Glomerular visceral epithelial cell (primary cell): ENCODE results near the gene ETV7.
"Not testable (repeated sequence)": the region's sequence is repeated elsewhere in the genome, so short reads cannot be mapped to it uniquely, and the experiment has no call there.

Experiments used
- DNase-seq: peaks from one replicate; pipeline ENCODE4 v3.0.0-alpha.2; 2016; ENCODE audit errors: extremely low spot score

ETV7 gene

DNA sequence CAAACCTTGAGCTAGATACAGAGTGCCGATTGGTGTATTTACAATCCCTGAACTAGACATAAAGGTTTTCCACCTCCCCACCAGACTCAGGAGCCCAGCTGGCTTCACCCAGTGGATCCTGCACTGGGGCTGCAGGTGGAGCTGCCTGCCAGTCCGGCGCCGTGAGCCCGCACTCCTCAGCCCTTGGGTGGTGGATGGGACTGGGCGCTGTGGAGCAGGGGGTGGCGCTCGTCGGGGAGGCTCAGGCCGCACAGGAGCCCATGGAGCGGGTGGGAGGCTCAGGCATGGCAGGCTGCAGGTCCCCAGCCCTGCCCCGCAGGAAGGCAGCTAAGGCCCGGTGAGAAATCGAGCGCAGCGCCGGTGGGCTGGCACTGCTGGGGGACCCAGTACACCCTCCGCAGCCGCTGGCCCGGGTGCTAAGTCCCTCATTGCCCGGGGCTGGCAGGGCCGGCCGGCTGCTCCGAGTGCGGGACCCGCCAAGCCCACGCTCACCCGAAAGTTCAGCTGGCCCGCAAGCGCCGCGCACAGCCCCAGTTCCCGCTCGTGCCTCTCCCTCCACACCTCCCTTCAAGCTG lies 23.3 kb downstream of the ETV7 start:
- not testable (repeated sequence) for DNase-seq

DNA sequence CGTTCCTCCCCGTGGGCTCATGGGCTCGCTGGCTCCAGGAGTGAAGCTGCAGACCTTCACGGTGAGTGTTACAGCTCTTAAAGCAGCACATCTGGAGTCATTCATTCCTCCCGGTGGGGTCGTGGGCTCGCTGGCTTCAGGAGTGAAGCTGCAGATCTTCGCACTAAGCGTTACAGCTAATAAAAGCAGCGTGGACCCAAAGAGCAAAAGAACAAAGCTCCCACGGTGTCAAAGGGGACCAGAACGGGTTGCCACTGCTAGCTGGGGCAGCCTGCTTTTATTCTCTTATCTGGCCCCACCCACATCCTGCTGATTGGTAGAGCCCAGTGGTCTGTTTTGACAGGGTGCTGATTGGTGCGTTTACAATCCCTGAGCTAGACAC lies 24.1 kb downstream of the ETV7 start:
- not testable (repeated sequence) for DNase-seq

DNA sequence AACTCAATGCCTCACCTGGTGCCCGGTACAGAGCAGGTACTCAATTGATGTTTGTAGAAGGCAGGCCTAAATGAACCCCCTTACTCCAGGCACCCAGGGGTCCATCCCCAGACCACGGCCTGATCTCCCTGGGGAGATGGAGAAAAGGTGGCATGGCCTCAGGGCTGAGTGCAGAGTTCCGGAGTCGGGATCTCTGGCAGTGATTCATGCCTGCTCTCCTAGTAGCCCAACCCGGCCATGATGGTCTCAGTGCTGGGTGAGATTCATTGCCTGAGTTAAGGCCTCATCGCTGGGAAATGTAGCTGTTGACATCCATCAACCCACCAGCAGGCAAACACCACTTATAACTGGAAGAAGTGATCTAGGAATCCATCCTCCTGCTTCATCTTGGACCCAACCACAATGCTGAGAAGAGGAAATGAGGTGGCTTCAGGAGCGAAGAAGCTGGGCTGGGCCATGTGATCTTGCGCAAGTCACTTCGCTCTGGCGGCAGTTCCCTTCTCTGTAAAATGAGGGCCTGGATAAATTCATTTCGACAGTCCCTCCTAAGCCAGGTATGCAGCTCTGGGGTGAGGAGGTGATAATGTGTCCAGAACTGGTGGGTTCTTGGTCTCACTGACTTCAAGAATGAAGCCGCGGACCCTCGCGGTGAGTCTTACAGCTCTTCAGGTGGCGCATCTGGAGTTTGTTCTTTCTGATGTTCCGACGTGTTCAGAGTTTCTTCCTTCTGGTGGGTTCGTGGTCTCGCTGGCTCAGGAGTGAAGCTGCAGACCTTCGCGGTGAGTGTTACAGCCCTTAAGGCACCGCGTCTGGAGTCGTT lies 24.7 kb downstream of the ETV7 start:
- no peak for DNase-seq

DNA sequence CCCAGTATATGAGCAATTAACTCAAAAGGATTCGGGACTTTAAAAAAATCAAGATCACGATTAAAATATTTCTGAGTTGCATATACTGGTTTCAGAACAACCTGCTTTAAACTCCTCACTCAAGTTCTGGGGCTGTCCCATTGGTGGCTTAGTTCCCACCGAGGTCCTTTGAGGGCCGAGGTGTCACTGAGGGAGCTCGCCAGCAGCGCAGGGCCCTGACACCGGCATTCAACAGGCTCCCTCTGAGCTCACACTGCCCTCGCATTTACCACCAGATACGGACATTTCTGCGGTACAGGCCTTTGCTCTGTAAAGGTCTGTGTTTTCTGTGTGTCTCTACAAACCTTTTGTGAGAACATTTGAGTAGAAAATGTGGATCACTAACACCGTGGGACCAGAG lies 26.4 kb downstream of the ETV7 start:
- no peak for DNase-seq

DNA sequence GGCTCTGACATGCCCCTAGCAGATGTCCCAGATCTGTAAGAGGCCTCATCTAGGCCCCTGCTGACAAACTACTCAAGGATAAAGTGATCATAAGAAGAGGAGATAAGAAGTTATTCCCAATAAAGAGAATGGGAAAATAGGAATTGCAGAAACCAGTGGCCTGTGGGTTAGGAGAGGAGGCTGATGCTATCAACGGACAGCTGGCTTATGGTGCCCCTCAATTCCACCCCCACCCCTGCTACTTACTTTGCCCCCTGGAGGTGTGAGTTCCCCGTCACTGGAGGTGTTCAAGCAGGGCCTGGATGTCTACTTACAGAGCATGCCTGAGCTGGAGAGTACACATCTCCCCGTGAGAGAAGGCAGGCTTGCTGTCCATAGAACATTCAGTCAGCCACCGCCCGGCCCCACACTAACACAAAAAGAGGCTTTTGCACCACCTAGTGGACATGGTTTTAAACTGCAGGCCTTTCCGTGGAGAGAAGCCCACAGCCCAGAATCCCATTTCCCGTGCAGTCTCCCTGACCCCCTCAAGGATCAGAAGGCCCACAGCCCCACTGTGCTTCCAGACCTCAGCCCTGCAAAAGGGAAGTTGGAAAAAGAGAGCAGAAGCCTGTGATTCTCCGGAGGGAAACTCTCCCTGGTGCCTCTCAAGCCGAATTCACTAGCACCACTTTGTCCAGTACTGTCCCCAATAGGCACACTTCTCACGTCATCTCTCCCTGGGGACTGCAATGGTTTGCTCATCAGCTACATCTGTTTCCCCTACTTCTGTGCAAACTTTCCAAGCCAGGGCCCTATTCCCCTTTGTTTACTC lies 27.0 kb downstream of the ETV7 start:
- peak; percentile 80 for DNase-seq

DNA sequence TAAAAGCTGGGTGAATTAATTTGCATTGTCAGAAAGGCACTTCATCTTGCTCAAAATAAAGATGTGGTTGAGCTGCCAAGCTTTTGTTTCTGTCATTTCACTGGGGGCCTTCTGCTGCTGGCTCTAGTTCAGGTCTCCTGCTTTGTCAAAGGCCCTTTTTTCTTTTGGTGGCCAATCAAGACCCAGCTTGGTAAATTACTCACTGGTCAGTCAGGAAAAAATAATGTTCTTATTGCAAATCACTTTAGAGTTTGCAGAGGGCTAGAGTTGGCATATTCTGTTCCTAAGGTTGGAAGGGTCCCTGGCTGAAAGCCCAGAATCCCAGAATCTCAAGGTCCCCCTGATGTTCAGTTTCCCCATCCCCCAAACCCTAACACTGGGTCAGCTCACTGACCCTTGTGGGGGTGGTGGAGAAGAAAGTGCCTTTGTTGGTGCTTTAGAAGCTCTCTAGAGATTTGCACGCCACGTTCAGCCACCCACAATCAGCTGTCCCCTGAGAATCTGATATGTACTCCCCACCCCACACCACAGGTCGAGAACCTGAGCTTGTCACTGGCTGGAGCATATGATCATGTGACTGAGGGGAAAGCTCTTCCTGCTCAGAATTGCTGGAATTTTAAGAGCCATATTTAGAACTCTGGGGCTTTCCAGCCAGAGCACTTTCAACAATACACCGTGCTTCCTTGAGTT lies 29.1 kb downstream of the ETV7 start:
- DNase-seq, result peak; percentile 26

DNA sequence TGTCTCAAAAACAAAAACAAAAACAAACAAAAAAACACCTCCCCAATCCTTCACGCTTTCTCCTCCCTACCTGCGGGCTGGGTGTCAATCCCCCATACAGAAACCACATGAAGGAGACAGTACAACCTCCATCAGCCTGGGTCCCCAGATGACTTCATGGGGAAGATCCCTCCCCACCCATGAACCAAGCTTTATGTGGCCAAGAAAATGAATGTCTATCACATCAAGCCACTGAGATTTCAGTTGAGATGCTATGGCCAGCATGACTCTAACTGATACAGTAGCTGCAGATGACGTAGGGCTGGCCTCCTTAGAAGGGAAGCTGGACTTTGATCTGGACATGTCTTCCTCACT lies 29.6 kb downstream of the ETV7 start:
- no peak for DNase-seq

DNA sequence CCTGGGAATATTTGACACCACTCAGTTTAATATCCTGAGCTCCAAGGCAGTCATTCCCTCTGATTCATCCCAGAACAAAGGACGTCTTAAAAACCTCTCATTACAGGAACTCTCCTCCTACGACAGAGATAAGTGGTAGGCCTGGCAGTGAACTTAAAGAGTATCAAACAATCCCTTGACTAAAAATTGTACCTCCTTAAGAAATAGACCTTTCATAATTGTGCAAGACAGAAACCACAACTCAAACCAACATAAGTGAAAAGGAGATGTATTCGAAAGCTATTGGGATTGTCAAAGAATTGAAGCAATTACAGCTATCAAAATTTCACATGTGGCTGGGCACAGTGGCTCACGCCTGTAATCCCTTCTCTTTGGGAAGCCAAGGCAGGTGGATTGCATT lies 31.6 kb downstream of the ETV7 start:
- no peak for DNase-seq

DNA sequence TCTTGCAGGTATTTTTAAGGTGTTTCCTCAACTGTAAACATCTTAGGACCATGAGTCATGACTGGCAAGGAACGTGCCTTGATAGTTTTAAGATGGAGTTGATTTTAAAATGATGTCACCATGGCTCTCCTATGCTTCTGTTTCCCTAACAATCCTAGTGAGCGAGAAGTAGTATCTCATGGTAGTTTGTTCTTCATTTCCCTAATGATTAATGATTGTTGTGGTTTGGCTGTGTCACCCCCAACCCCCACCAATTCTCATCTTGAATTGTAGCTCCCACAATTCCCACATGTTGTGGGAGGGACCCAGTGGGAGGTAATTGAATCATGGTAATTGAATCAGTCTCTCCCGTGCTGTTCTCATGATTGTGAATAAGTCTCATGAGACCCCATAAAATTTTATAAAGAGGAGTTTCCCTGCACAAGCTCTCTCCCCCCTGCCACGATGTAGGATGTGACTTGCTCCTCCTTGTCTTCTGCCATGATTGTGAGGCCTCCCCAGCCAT lies 34.0 kb downstream of the ETV7 start:
- DNase-seq, result peak; percentile 49

DNA sequence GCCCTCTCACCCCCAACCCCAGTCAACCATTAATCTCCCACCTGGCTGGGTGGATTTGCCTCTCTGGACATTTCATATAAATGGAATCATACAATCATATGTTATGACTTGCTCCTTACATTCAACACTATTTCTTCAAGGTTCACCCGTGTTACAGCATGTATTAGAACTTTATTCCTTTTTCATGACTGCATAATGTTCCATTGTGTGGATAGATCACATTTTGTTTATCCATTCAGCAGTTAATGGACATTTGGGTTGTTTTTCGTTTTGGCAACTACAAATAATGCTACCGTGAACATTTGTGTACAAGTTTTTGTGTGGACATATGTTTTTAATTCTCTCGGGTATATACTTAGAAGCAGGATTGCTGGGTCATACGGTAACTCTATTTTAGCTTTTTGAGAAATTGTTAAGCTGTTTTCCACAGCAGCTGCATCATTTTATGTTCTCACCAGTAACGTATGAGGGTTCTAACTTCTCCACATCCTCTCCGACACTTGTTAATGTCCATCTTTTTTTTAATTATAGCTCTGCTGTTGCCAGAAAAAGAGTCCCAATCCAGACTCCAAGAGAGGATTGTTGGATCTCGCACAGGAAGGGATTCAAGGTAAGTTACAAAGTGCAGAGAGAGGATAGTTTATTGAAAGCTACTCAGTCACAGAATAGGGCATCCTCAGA lies 34.9 kb downstream of the ETV7 start:
- DNase-seq, result no peak

DNA sequence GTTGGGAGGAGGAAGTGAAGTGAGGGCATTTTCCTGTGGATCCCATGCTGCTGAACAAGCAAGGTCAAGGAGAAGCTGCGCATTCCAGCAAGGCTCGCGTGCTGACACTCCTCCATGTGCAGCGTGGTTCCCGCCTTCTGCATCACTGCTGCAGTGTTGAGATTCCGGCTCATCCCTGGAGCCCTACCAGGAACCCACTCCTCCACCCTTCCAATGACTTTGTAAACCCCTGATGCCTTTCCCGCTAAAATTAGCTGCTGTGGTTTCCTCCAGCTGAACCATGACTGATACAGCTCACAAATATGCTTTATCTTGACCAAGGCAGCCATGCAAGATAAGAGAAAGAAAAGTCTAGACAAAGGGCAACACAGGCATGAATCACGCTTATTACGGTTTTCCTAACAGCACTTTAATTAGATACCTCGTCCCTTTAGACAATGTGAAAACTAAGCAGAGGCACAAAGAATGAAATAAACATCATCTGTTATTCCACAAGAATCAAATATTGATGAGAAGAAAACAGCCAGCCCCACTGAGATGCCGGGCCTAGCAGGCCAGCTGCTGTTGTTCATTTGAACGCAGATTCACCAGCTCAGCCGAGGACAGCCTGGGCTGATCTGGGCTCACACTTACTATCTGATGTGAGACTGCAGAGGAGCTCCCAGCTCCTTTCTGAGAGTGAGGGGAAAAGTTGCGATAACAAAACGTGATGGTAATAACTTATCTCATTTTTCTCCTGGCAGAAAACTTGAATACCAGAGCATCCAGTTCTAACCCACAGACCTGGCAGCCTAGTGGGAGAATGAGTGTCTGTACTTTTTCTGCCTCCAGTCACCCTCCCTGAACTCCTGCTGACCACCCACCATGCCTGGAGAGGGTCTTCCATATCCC lies 36.5 kb downstream of the ETV7 start:
- peak; percentile 90 for DNase-seq

DNA sequence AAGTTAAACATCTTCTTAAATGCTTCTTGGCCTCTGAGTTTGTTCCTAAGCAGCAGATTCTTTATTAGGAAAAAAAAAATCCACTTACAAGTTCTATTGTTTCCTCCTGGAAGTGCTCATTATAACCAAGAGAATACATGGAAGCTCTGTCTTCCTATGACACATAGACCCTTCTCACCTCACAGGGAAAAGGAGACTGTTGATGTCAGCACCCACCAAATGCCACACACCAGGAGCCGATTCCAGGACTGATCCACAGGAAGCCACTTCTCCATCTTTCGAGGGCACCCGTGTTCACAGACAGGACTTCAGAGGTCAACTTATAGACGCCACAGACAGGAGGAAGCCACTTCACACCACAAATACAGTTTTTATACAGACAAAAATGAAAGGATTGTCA lies 37.4 kb downstream of the ETV7 start:
- peak; percentile 31 for DNase-seq

DNA sequence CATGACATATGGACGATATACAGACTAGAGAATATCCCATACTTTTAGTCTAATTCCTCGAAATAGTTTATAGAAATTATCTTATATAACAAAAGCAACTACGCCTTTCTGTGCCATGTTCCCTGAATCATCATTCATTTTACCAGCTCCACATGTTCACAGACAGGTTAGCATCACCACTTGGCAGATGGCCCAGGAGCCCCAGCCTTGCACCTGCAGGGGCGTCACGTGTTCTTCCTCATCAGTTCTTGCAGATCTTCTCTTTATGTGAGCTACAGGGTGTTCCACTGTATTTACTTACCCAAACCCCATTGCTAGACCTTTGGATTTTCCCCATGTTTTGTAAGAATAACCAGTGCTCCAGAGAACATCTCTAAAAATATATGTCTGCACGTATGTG lies 38.2 kb downstream of the ETV7 start:
- no peak for DNase-seq

DNA sequence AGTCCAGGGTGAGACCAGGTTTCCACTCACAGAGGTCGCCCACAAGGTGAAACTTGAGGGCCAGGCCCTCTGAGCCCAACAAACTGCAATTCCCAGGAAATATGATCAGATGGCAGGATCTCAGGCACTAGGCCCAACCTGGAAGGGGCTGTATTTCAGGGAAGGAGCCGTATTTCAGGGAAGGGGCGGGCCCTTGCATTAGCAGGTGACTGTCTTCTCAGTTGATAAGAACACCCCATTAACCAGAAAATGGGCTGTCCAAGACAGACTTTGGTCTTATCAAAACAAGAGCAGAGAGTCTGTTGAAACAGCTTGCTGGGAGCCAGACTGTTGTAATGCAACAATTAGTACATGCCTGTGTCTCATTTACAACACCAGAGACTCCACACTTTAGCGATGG lies 39.8 kb downstream of the ETV7 start:
- no peak for DNase-seq

DNA sequence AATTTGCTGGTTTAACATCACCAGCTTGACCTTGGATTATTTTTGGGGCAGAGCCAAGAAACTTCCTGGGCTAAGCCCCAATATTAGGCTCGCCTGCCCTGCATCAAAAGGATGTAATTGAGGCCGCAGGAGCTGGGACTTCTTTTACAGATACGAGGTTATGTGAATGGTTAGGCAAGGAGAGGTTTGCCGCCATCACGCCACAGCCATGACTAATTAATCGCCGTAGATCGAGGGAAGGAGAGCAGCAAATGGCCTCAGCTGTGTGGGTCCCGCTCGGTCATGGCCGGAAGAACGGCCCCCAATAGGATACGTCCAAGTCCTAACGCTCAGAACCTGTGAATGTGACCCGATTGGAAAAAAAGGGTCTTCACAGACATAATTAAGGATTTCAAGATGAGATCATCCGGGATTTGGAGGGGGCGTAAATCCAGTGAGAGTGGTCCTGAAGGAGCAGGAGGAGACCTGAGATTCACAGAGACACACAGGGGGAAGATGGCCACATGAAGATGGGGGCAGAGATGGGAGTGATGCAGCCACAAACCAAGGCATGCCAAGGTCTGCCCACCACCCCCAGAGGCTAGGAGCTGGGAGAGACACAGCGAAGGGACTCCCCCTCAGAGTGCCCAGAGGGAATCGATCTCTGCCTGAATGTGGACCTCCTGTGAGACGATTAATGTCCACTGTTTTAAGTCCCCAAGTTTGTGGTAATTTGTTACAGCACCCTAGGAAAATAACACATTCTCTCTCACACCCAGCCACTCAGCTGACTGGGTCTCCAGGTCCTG lies 40.8 kb downstream of the ETV7 start:
- no peak for DNase-seq

DNA sequence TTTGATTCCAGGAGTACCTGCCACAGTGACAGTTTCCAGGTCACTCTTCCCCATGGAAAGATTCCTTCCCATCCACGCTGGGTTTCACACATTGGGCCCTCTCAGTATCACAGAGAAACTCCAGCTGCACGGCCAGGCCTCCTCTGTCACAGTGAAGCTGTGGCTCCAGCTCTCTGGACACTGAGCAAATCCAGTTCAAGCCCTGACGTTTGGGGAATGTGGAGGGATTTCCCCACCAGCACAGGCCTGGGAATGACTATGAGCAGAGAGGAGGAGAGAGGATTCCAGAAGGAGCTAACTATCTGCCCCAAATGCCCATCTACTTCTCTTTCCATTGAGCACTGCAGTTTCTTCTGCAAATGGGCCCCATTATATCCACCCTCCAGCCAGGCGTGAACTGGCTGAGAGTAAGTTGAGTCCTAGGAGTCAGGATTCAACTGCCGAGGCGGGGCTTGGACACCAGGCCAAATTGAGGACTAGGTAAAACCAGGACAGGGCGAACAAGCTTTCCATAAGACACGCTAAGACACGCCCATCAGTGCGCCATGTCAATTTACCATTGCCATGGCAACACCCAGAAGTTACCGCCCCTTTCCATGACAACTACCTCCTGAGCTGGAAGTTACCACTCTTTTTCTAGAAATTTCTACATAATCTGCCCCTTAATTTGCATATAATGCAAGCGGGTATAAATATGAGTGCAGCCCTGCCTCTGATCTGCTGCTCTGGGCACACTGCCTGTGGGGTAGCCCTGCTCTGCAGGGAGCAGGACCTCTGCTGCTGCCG lies 41.6 kb downstream of the ETV7 start:
- no peak for DNase-seq

DNA sequence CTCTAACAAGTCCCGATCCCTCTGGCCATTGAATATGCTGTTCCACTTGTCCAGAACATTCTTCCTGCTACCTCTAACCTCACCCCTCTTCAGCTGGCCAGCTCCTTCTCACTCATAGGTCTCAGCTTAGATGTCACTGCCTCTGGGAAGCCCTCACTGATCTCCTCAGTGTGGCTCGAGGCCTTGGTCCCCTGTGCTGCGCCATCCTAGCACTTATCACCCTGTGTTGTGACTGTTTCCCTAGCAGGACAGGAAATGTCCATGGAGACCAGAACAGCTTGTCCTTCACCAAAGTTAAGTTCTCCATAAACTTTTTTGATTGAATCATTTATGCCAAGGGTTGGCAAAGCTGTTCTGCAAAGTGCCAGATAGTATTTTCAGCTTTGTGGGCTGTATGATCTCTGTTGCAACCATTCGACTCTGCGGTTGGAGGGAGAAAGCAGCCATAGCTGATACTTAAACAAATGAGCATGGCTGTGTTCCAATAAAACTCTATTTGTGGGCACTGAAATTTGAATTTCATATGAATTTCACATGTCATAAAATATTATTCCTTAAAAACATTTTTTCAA lies 44.3 kb downstream of the ETV7 start:
- DNase-seq, result no peak

DNA sequence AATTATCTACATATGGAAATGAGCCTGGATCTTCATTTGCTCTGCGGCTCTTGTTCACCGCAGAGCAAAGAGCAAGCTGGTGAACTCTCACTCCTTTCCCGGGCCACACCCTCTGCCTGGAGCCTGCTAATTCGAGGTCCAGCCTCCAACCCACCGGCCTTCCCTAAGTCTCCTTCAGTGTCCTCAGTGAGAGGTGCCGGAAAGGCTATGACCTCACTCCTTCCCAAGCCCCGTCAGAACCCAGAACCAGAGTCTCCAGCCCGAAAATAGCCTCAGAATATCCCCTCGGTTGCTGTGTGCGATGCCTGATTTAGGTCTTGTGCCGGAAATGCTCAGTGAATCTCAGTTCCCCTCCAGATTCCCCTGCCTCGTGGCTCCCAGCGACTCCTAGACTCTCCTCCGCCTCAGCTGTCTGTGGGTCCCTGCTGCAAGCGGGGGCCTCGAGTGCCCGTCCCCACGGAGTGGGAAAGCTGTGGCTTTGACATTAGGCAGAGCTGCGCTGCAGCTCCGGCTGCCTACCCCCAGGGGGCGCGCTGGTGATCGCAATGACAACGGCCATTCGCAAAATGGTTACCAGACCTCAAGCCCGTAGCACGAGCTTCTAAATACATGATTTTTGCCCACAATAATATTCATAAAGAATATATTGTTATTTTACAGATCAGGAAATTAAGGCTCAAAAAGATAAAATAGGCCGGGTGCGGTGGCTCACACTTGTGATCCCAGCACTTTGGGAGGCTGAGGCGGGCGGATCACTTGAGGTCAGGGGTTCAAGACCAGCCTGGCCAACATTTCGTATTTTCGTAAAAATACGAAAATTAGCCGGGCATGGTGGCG lies 46.6 kb downstream of the ETV7 start:
- peak; percentile 62 for DNase-seq
